GM06990 (cell line): Measurements from ENCODE around the gene SFMBT1.
A peak's percentile ranks its signal among the peaks of the same experiment; 100 is the strongest.

Experiments
- DNase-seq: peaks from one replicate; pipeline ENCODE4 v3.0.0-alpha.2; 2011; ENCODE audit not compliant: insufficient read length; ENCODE audit errors: extremely low read depth
- H3K27me3 ChIP-seq: replicated peaks from 2 replicates; pipeline ENCODE4 v1.6.0; 2011; ENCODE audit warnings: low read length; ENCODE audit not compliant: control insufficient read depth, insufficient read depth
- H3K36me3 ChIP-seq: 2 replicates; pipeline ENCODE4 v1.5.1; 2011; ENCODE audit warnings: low read length; ENCODE audit not compliant: control insufficient read depth, insufficient read depth
- H3K4me3 ChIP-seq: replicated peaks from 2 replicates; pipeline ENCODE4 v1.5.1; 2011; ENCODE audit warnings: low read depth, mild to moderate bottlenecking, control low read depth, low read length
- CTCF ChIP-seq: IDR thresholded peaks from 2 replicates; pipeline ENCODE4 v1.5.1; 2011; ENCODE audit warnings: low read length, control low read depth, mild to moderate bottlenecking, inconsistent platforms; ENCODE audit not compliant: insufficient read depth, poor library complexity, severe bottlenecking

Gene SFMBT1

GRCh38 chr3:53075743-53076140 is 29.9 kb upstream of the SFMBT1 start:
- no peak for DNase-seq
- Histone ChIP-seq H3K4me3 (no peak overlapping the region), H3K36me3 (no peaks in the 10 kb centered on the region), H3K27me3 (no peaks in the 10 kb centered on the region)
- no peak for TF ChIP-seq CTCF

- DNase-seq: no peak
- Histone ChIP-seq H3K36me3 (no peaks in the 10 kb centered on the region), H3K27me3 (no peaks in the 10 kb centered on the region), H3K4me3 (no peak overlapping the region)
- no peak for TF ChIP-seq CTCF
Observed at GRCh38 chr3:53074761-53075742, 29.2 kb upstream of the SFMBT1 start.

DNA sequence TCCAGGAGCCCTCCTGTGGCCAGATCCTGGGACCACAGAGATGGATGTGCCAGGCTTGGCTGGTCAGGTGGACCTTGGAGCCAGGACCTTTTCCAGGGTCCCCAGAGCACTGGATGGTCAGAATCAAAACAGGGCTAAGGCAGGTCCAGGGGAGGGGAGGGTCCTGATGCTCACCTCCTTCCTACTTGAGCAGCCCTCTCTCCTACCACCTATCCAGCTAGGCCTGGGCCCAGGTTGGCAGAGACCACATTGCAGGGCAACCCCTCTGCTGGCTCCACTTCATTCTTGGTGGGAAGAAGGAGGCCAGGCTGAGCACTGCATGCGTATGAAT is 28.5 kb upstream of the SFMBT1 start:
- no peak overlapping the region for H3K4me3 ChIP-seq
- no peak for TF ChIP-seq CTCF
- H3K36me3 ChIP-seq: no peaks in the 10 kb centered on the region
- no peaks in the 10 kb centered on the region for H3K27me3 ChIP-seq
- DNase-seq: no peak

DNA sequence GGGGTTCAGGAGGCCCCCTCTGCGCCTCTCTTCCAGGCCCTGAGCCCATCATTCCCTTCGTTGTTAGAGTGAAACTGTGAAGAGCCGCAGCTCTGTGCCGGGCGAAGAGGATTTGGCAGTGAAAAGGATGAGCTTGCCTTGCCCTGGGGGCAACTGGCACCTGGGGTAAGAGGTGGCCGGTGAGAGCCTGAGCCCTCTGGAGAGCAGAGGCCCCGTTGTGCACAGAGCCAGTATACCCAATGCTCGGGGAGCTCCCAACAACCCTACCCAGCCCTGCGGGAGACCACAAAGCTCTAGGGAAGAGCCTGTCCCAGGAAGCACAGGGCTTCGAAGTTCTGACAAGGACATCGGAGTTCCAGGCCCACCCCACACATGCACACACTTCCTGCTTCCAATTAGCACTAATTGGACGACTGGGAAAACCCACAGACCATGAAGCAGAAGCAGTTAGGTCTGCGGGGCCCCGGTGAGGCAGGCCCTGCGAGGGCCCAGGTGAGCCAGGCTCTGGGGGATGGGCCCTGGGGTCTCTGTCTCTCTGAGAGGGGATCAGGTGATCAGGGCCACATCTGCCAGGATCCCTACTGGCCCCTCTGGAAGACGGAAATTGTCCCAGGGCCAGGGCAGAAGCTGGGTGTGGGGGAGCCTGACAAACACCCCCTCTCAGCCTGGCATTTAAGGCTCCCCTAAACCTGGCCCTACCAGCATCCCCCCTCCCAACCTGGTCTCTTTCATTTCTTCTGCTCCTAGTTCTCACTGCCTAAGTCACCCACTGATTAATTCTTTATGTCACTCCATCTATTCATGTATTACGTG is 27.9 kb upstream of the SFMBT1 start:
- TF ChIP-seq CTCF: no peak
- Histone ChIP-seq H3K27me3 (no peaks in the 10 kb centered on the region), H3K36me3 (no peaks in the 10 kb centered on the region), H3K4me3 (peak overlapping the region; percentile 83)
- no peak for DNase-seq

- Histone ChIP-seq H3K36me3 (no peaks in the 10 kb centered on the region), H3K27me3 (no peaks in the 10 kb centered on the region), H3K4me3 (peak overlapping the region; percentile 83)
- peak; percentile 98 for TF ChIP-seq CTCF
- DNase-seq: peak; percentile 83
Observed at GRCh38 chr3:53072653-53073552, 27.0 kb upstream of the SFMBT1 start.
